NCI-H146 treated with DMSO at 0.1 percent for 48 hours (cell line): ENCODE data around the gene RNF220.

Source experiments
- DNase-seq: peaks from one replicate; lab custom pipeline; 2025; ENCODE audit not compliant: unreplicated experiment; lab: John Stamatoyannopoulos, UW

The RNF220 gene

GRCh38 chr1:44576456-44577150 lies 171.5 kb downstream of the RNF220 start:
- peak; percentile 92 for DNase-seq

GRCh38 chr1:44581205-44581604 lies 176.2 kb downstream of the RNF220 start:
- no peak for DNase-seq

GRCh38 chr1:44584167-44584566 lies 179.1 kb downstream of the RNF220 start:
- no peak for DNase-seq

- DNase-seq, result no peak
Observed at GRCh38 chr1:44585315-44585920, 180.4 kb downstream of the RNF220 start.

- DNase-seq, result no peak
Observed at GRCh38 chr1:44587796-44588460, 182.9 kb downstream of the RNF220 start.

GRCh38 chr1:44588551-44589210 lies 183.6 kb downstream of the RNF220 start:
- DNase-seq, result peak; percentile 37

GRCh38 chr1:44590475-44590874 lies 185.4 kb downstream of the RNF220 start:
- no peak for DNase-seq

- DNase-seq, result no peak
Observed at GRCh38 chr1:44591381-44591780, 186.3 kb downstream of the RNF220 start.

- no peak for DNase-seq
Observed at GRCh38 chr1:44592208-44593145, 187.4 kb downstream of the RNF220 start.

GRCh38 chr1:44594353-44594752 lies 189.3 kb downstream of the RNF220 start:
- DNase-seq, result no peak

GRCh38 chr1:44594871-44595735 lies 190.0 kb downstream of the RNF220 start:
- peak; percentile 10 for DNase-seq

GRCh38 chr1:44596511-44596910 lies 191.5 kb downstream of the RNF220 start:
- DNase-seq, result no peak

GRCh38 chr1:44598167-44598566 lies 193.1 kb downstream of the RNF220 start:
- DNase-seq, result no peak

- peak; percentile 57 for DNase-seq
Observed at GRCh38 chr1:44602634-44603628, 197.9 kb downstream of the RNF220 start.

GRCh38 chr1:44603718-44604117 lies 198.7 kb downstream of the RNF220 start:
- DNase-seq, result peak; percentile 78

GRCh38 chr1:44604157-44604955 lies 199.3 kb downstream of the RNF220 start:
- no peak for DNase-seq

GRCh38 chr1:44605914-44606615 lies 201.0 kb downstream of the RNF220 start:
- no peak for DNase-seq
